Stimulated activated effector memory CD8-positive, alpha-beta T cell treated with anti-CD3 and anti-CD28 coated beads, Interleukin-12 subunit alpha, Interleukin-12 subunit beta, amount 100 ng/mL, for 72 hours (primary cell): ENCODE results near the gene LDAH.

Experiments used
- ATAC-seq: fragments of 150-1000 bp; cut with Tn5 transposase; 2 replicates; pipeline ENCODE4 v1.10.0; 2021
- DNase-seq, 2 donors: peaks; one replicate each; pipeline ENCODE4 v3.0.0; 2021 to 2022; ENCODE audit warnings: low spot score in 2 of 2
- H3K27ac Mint-ChIP-seq: one replicate; pipeline ENCODE4 v1.8.0; 2022; ENCODE audit warnings: mild to moderate bottlenecking, mixed read lengths
- H3K36me3 Mint-ChIP-seq: one replicate; pipeline ENCODE4 v1.8.0; 2022; ENCODE audit warnings: mild to moderate bottlenecking, mixed read lengths
- H3K4me1 Mint-ChIP-seq: one replicate; pipeline ENCODE4 v1.8.0; 2022; ENCODE audit warnings: mixed read lengths
- H3K4me3 Mint-ChIP-seq: one replicate; pipeline ENCODE4 v1.8.0; 2022; ENCODE audit warnings: mild to moderate bottlenecking, mixed read lengths
- H3K9me3 Mint-ChIP-seq: one replicate; pipeline ENCODE4 v1.8.0; 2022; ENCODE audit warnings: mixed read lengths

The LDAH gene

DNA sequence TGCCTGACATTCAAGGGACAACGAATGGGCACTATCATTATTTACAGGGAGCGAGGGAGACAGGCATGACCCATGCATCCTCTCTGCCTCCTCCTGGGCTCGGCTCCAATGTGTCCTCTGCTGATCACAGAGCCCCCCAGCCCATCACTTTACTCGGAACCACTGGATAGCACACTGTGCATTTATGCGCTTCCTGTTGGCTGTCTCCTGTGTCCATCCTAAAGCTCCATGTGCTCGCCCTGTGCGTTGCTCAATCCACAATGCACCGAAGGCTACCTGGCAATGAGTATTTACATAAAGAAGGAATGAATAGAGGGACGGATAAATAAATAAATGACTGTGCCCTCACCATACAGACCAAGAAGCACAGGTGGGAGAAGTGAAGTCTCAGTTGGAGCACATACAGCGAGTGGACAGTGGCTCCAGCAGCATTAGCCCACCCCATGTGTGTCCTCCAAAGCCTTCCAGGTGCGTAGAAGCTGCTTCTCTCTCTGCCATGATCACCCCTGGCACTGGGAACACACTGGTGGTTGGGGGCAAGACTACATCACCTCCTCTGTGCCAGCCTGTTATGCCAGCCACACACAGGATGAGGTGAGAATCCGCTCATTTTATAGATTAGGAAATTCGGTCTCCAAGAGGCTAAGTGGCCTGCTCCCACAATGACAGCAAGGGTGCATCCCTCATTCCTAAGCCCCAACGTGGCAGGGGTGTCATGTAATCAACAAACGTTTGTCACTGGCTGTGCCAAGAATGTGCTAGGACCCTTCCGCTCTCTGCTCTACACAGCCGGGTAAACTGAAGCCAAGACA lies 158.3 kb downstream of the LDAH start:
- Mint-ChIP-seq H3K36me3 (peaks cover 6% of the 10 kb centered on the region), H3K27ac (no peak overlapping the region), H3K9me3 (no peaks in the 10 kb centered on the region), H3K4me3 (peak overlapping the region; percentile 71), H3K4me1 (peaks cover 17% of the 10 kb centered on the region)
- DNase-seq (no peak), ATAC-seq (no peak)

DNA sequence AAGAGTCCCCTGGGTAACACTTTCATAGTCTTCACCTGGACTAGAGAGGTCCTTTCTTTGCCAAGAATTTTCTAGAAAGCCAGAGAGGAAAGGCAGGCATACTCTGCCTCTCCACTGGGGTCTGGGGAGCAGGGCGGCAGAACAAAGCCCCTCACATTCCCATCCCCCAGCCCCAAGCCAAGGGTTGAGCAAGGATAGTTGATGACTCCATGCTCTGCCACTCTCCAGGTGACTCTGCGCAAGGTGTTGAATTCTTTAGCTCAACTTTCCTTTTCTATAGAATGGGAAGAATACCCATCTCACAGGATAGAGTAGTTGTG lies 158.9 kb downstream of the LDAH start:
- peaks cover 17% of the 10 kb centered on the region for H3K4me1 Mint-ChIP-seq
- H3K9me3 Mint-ChIP-seq, result no peaks in the 10 kb centered on the region
- peaks cover 6% of the 10 kb centered on the region for H3K36me3 Mint-ChIP-seq
- ATAC-seq (no peak), DNase-seq (no peak)
- no peak overlapping the region for H3K27ac Mint-ChIP-seq
- no peak overlapping the region for H3K4me3 Mint-ChIP-seq

DNA sequence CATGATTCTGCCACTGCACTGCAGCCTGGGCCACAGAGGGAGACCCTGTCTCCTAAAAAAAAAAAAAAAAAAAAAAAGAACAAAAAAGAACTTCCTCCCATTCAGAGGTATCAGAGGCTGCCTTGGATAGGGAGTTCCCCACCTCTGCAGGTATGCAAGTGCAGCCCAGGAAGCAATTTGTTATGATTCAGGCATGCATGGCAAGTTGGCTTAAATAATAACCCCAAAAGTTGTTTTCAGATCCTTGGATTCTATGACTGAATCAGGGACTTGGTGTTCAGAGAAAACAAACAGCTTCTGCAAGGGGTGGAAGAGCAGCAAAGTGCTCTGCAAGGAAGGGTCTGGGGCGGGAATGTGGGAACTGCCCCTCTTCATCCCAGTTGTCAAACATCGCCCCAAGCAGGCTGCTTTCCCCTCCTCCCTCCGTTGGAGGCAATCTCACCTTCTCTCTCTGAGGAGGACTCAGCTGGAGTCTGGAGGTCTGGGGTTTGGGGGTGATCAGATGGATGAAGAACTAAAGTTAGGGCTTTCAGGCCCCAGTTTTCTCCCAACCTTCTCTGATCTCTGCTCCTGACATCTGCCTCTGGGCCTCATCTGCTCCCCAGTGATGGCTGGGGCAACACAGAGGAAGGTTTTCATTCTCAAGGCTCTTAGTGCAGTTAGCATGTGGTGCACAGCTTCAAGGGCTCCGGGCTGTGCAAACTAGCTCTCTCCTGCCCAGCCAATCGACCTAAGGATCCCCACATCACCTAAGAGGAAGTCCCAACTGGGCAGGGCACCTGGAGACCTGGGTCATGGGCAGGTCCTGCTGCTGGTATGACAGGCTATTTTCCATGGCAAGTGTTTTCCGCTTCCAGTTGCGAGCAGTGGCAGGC lies 159.5 kb downstream of the LDAH start:
- H3K4me1 Mint-ChIP-seq, result peaks cover 17% of the 10 kb centered on the region
- DNase-seq, result no peak
- no peak for ATAC-seq
- H3K9me3 Mint-ChIP-seq, result no peaks in the 10 kb centered on the region
- H3K27ac Mint-ChIP-seq, result no peak overlapping the region
- peaks cover 6% of the 10 kb centered on the region for H3K36me3 Mint-ChIP-seq
- H3K4me3 Mint-ChIP-seq, result no peak overlapping the region

DNA sequence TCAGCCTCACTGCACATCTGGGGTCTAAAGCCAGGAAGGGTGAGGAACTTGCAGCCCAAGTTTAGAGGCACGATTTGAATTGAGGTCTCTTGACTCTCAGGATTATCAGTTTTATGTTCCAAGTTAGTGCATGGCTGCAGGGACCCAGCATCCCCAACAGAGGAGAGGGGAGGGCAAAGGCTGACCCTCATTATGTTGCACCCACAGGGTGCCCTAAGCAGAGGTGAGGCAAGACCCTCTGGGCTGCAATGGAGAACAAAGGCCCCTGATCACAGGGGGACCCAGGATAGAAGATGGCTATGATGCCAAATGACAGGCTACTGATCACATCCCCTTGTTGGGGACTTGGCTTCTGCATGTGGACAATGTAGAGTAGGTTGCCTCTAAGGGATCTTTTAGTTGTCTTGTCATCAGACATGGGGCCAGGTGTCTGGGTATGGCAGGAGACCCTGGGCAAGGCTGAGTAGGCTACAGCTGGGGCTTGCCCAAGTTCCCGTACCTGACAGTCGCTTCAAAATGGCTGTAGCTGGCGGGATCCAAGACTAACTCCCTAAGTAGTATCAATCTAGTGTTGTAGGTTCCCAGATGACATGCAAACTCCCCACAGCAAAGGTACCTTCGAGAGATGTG lies 160.5 kb downstream of the LDAH start:
- Mint-ChIP-seq H3K4me3 (no peak overlapping the region), H3K4me1 (peaks cover 17% of the 10 kb centered on the region), H3K9me3 (no peaks in the 10 kb centered on the region), H3K36me3 (peaks cover 6% of the 10 kb centered on the region), H3K27ac (no peak overlapping the region)
- ATAC-seq, result no peak
- DNase-seq, result no peak

DNA sequence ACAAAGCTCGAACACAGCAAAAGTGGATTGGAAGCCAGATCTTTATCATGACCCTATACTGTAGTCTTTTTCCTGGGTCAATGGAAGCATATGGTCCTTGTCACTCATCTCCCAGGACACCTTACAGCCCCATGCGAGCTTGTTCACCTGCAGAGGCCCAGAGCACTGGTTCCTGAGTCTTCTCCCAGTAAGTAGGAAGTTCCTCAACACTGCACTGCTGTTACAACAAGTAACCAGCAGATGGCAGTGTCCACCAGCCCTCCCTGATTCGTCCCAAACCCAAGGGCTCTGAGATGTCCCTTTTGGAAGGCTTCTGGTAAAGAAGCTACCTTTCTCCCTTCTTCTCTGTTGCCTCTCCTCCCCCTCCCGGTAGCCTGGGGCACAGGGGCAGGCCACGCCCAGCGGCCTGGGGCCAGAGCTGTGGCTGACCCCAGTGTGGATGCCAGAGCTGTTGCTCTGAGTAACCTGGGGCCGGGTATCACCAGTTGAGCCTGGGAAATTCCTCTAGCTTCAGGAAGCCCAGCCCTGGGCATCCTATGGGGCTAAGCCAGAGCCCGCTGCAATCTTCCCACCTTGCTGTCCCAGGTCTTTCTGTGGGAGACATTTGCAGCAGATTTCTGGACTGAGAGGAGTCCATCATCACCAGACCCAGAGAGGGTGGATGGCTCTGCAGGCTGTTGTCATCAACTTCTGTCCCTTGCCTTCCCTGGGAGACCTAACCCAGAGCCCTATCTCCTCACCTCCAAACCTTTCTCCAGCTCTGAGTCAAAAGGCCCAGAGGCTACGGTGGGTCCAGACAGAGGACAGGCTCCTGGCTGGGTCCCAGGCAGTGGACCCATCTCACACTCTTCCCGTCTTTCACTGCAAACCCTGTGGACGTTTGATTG lies 161.2 kb downstream of the LDAH start:
- DNase-seq (peak; percentile 56 to 81), ATAC-seq (peak; percentile 61)
- Mint-ChIP-seq H3K4me1 (peaks cover 17% of the 10 kb centered on the region), H3K9me3 (no peaks in the 10 kb centered on the region), H3K4me3 (no peak overlapping the region), H3K27ac (no peak overlapping the region), H3K36me3 (peaks cover 6% of the 10 kb centered on the region)

DNA sequence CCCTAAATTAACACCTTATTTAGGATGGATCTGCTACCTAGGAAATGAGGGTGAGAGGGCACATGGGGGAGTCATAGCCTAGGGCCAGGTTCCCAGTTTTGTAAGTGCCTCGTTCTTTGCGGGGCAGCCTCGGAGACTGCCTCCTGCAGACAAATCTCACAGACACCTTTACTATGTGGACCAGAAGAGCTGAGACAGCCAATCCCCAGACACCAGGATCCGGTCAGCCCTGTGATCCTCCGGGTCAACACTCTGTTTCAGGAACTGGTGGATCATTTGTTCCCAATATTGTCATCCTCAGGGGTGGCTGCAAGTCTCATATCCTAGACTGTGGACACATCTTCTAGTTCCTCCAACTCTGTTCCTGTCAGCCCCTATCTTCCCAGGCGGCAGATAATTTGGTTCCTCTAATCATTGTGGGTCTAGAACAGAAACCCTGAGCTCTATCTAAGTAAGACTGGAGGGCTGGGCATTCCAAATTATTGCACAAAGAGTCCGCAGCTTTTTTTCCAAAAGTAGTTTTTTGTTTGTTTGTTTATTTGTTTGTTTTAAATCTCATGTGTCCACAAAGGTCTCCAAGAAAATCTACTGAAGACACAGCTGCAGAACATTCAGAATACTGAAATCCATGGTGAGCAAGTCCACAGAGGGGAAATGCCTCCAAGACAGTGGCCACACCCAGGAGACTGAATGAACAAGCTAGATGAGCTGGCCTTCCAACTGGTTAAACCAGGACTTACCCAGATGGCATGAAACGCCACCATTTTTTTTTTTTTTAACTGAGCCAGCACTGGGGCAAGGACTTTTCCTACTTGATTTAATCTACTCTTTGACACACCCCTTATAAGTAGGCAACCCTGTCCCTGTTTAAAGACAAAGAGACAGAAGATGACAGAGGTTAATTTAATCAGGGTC lies 162.1 kb downstream of the LDAH start:
- no peaks in the 10 kb centered on the region for H3K36me3 Mint-ChIP-seq
- no peak for DNase-seq
- H3K4me1 Mint-ChIP-seq, result peaks cover 10% of the 10 kb centered on the region
- no peak overlapping the region for H3K27ac Mint-ChIP-seq
- H3K4me3 Mint-ChIP-seq, result no peak overlapping the region
- no peaks in the 10 kb centered on the region for H3K9me3 Mint-ChIP-seq
- ATAC-seq, result no peak

DNA sequence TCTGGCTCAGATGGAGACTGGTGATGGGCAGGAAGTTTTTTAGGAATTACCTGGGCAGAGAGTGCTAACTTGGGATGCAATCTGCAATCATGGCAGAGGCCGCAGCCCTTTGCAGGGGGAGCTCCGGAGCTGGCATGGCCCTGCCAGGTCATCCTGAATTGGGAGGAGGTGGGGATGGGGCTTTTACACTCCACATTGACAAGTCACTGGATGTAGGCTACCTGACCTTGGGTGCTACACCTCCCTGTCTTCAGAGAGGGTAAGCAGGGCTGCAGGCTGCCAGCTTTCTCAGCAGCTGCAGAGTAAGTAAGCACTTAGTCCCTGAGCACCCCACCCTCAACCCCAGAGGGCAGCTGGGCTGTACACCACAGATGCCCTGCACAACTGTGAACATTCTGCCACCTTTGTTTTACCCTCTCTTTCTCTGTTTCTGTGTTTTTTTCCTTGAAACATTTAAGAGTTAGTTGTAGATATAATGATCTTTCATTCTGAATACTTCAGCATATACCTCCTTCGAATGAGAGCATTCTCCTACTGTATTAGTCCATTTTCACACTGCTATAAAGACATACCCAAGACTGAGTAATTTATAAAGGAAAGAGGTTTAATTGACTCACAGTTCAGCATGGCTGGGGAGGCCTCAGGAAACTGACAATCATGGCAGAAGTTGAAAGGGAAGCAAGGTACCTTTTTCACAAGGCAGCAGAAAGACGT lies 165.2 kb downstream of the LDAH start:
- H3K4me3 Mint-ChIP-seq, result no peak overlapping the region
- peaks cover 6% of the 10 kb centered on the region for H3K4me1 Mint-ChIP-seq
- ATAC-seq, result peak; percentile 27
- no peak for DNase-seq
- H3K27ac Mint-ChIP-seq, result no peak overlapping the region
- H3K9me3 Mint-ChIP-seq, result no peaks in the 10 kb centered on the region
- no peaks in the 10 kb centered on the region for H3K36me3 Mint-ChIP-seq

DNA sequence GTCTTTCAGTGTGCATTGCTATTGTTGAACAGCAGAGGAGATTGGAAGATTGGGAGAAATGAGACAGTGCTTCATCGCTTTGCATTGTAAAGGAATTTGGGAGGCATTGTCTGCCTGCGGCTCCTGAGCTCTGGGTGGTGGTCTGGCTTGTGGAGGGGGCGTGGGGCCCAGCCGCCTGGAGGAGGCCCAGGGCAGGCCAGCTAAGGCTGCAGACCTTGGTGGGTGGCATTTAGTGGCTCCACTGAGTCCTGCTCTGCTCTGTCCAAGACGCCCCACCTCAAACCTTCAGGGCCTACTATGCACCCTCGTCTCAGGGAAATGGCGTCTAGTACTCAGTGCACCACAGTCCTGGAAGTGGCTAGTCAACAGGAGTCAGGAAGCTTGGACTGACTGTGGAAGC lies 166.3 kb downstream of the LDAH start:
- Mint-ChIP-seq H3K27ac (no peak overlapping the region), H3K4me1 (peaks cover under 1% of the 10 kb centered on the region), H3K9me3 (no peaks in the 10 kb centered on the region), H3K36me3 (peaks cover under 1% of the 10 kb centered on the region), H3K4me3 (no peak overlapping the region)
- peak; percentile 27 for ATAC-seq
- DNase-seq, result no peak

DNA sequence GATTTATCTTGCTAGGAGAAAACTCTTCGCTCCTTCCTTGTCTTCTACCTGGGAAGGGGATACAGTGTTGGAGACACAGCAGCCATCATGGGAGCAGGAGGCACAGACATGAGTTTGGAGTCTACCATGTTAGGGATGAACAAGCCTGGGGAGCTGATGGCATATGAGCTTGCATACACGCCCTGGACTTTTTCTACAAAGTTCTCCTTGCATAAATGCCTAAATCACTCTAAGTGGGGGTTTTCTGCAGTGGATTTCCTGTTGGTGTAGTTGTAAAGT lies 168.4 kb downstream of the LDAH start:
- Mint-ChIP-seq H3K27ac (no peak overlapping the region), H3K4me3 (no peak overlapping the region), H3K4me1 (peaks cover 16% of the 10 kb centered on the region), H3K36me3 (peaks cover 6% of the 10 kb centered on the region), H3K9me3 (no peaks in the 10 kb centered on the region)
- no peak for ATAC-seq
- DNase-seq, result no peak

DNA sequence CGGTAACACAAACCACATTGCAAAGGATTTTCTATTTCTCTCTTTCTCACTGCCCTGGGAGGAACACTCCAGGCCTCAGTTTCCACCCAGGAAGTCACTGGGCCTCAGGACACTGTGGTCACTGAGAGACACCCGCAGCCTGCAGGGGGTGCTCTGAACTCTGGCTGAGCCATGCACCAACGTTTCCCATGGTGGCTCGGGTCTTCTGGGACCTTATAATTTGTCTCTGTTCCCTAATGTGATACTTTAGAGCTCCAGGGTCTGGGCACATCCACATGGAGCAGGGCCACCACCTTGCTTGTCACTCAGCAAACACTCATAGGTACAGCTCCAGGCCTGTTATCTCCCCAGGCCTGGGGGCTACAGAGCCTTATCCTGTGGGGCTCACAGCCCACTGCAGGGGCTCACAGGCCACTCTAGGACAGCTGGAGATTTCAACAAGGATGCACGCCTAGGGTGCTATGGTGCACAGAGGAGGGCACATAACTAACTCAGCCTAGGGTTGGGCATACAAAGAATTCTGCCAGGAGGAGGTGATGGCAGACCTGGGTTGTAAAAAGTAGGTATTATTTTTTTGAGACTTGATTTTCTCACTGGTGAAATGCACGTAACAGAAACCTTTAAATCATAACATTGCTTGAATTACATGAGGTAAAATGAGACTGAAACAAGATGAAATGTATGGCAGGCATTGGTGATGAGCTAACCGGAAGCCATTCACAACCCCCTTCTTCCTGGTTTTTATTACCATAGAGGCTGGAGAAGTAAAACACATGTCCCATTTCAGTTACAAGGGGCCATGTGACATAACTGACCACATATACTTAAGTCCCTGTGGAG lies 169.0 kb downstream of the LDAH start:
- no peaks in the 10 kb centered on the region for H3K9me3 Mint-ChIP-seq

DNA sequence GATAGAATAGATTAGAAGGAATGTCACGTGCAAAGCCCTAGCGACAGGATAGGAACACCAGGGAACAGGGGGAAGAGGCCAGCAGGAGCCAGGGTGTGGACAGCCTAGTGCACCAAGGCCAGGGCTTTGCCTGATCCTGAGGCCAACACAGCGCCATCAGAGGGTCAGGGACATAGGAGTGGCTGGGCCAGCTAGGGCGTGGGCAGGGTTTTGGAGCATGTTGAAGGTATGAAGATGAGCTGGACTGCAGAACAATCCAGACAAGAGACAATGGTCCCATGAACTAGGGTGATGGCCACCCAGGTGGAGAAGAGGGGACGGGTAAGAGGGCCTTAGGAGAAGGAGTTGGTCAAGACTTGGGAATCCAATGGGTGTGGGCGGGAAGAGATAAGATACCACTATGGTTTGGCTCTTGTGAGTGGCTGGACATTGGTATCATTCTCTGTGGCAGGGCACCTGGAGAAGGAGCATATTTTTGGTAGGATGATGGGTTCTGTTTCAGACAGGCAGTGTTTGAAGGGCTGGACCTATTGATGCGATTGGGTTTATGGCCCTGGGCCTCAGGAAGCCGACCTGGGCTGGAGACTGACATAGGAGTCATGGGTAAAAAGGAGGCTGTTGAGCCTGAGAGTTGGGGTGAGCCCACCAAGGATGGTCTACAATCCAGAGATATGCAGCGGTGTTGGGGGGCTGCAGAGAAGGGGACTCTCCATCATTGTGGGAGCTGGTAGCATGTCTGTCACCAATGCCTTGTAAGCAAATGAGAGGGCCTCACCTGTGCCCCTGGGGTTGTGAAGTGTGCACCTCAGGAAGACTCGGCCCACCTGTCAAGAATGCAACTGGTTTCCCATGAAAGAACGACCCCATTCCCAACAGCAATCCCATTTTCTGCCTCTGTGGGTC lies 170.0 kb downstream of the LDAH start:
- Mint-ChIP-seq H3K4me1 (peaks cover 31% of the 10 kb centered on the region), H3K27ac (no peak overlapping the region), H3K36me3 (peaks cover 6% of the 10 kb centered on the region), H3K9me3 (no peaks in the 10 kb centered on the region), H3K4me3 (no peak overlapping the region)
- no peak for DNase-seq
- ATAC-seq, result no peak

More for the DNA sequence above, 169.0 kb downstream of the LDAH start:
- Mint-ChIP-seq H3K27ac (no peak overlapping the region), H3K4me3 (no peak overlapping the region), H3K4me1 (peaks cover 22% of the 10 kb centered on the region), H3K36me3 (peaks cover 6% of the 10 kb centered on the region)
- DNase-seq, result no peak
- no peak for ATAC-seq

DNA sequence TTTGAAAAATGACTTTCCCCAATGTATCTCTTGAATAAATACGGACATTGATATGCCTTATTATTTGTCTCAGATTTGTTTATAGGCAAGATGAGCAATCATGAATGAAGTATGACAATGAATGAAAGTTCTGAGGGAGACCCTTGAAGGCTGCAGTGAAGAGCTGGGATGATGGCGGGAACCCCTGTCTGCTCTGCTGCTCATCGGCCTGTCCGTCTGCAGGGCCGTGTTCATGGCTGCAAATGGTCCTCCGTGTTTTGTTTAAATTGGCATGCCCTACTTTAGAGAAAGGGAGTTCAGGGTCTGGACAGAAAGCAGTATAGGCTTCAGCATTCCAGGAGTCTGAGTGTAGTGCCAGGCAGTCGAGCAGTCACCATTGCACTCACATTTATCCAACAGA lies 170.8 kb downstream of the LDAH start:
- H3K36me3 Mint-ChIP-seq, result peaks cover 6% of the 10 kb centered on the region
- no peaks in the 10 kb centered on the region for H3K9me3 Mint-ChIP-seq
- H3K27ac Mint-ChIP-seq, result no peak overlapping the region
- peak overlapping the region; percentile 79 for H3K4me3 Mint-ChIP-seq
- H3K4me1 Mint-ChIP-seq, result peaks cover 31% of the 10 kb centered on the region
- DNase-seq (no peak), ATAC-seq (no peak)
